Fibroblast of the aortic adventitia (primary cell): ENCODE results near the gene ALLC. TPM values are rescaled to one million over a fixed set of nuclear protein-coding genes. Genes with fewer than 3 reads are reported as not detected.
"Not testable (repeated sequence)": the region's sequence is repeated elsewhere in the genome, so short reads cannot be mapped to it uniquely, and the experiment has no call there.

Experiments used
- DNase-seq: peaks from one replicate; pipeline ENCODE4 v3.0.0-alpha.2; 2010; ENCODE audit warnings: low read depth
- H3K4me3 ChIP-seq: 2 replicates; pipeline ENCODE4 v1.5.1; 2011; ENCODE audit warnings: low read depth, mild to moderate bottlenecking, control low read depth, low read length, moderate library complexity
- CTCF ChIP-seq: IDR thresholded peaks from 2 replicates; pipeline ENCODE4 v1.5.1; 2011; ENCODE audit warnings: mild to moderate bottlenecking, low read length, control low read depth, inconsistent platforms; ENCODE audit not compliant: insufficient read depth
- total RNA-seq: library from RNA; depleted of rRNA; stranded (reverse); fragments of >200 nt; gene quantifications from 2 replicates; pipeline ENCODE4 v1.2.3, GENCODE V29; 2012; ENCODE audit warnings: low replicate concordance

Gene ALLC
- total RNA-seq, 1 donor: not detected

GRCh38 chr2:3659447-3660432 lies 1.7 kb downstream of the ALLC start:
- DNase-seq: no peak
- H3K4me3 ChIP-seq: no peak overlapping the region
- no peak for TF ChIP-seq CTCF

GRCh38 chr2:3660640-3661039 lies 2.6 kb downstream of the ALLC start:
- not testable (repeated sequence) for H3K4me3 ChIP-seq, DNase-seq

GRCh38 chr2:3661149-3661660 lies 3.2 kb downstream of the ALLC start:
- DNase-seq: no peak
- no peak overlapping the region for H3K4me3 ChIP-seq
- no peak for TF ChIP-seq CTCF

GRCh38 chr2:3662239-3662638 lies 4.2 kb downstream of the ALLC start:
- TF ChIP-seq CTCF: no peak
- DNase-seq: no peak
- no peak overlapping the region for H3K4me3 ChIP-seq

- no peak for DNase-seq
- H3K4me3 ChIP-seq: no peak overlapping the region
- TF ChIP-seq CTCF: no peak
Measured at GRCh38 chr2:3664118-3664517, 6.1 kb downstream of the ALLC start.

GRCh38 chr2:3664925-3665324 lies 6.9 kb downstream of the ALLC start:
- H3K4me3 ChIP-seq: no peak overlapping the region
- no peak for DNase-seq
- no peak for TF ChIP-seq CTCF

GRCh38 chr2:3665886-3666612 lies 8.0 kb downstream of the ALLC start:
- no peak for TF ChIP-seq CTCF

More at GRCh38 chr2:3665886-3666612, 8.0 kb downstream of the ALLC start:
- DNase-seq: no peak
- H3K4me3 ChIP-seq: no peak overlapping the region
